GM23338 (cell line): ENCODE measurements around the gene PEPD. TPM values are rescaled to one million over a fixed set of nuclear protein-coding genes. Genes with fewer than 3 reads are reported as not detected.

Experiments
- ATAC-seq: fragments of 200-7000 bp; cut with Tn5 transposase; 3 replicates; pipeline ENCODE4 v1.9.1; 2020
- DNase-seq: peaks from one replicate; pipeline ENCODE4 v3.0.0-alpha.2; 2015; ENCODE audit warnings: low spot score
- H2AFZ ChIP-seq: fragments of 200-600 bp; sonication (generic); 2 replicates; pipeline ENCODE4 v1.8.0; 2016; ENCODE audit warnings: antibody characterized with exemption, mild to moderate bottlenecking, moderate library complexity
- H3F3A ChIP-seq: fragments of 200-600 bp; sonication (generic); replicated peaks from 2 replicates; pipeline ENCODE4 v1.8.0; 2017; ENCODE audit warnings: antibody characterized with exemption, mixed run types, low read depth
- H3K27ac ChIP-seq: fragments of 200-600 bp; sonication (generic); 2 replicates; pipeline ENCODE4 v1.6.1; 2016; ENCODE audit warnings: low read depth
- H3K27me3 ChIP-seq: fragments of 200-600 bp; sonication (generic); 2 replicates; pipeline ENCODE4 v1.8.0; 2016; ENCODE audit warnings: mild to moderate bottlenecking, mixed run types, moderate library complexity; ENCODE audit not compliant: insufficient read depth
- H3K36me3 ChIP-seq: fragments of 200-600 bp; sonication (generic); 2 replicates; pipeline ENCODE4 v1.8.0; 2016; ENCODE audit warnings: mild to moderate bottlenecking; ENCODE audit not compliant: insufficient read depth
- H3K4me1 ChIP-seq: fragments of 200-600 bp; sonication (generic); 2 replicates; pipeline ENCODE4 v1.8.0; 2016; ENCODE audit warnings: mild to moderate bottlenecking, moderate library complexity; ENCODE audit not compliant: insufficient read depth
- H3K4me2 ChIP-seq: fragments of 200-600 bp; sonication (generic); 2 replicates; pipeline ENCODE4 v1.7.1; 2017; ENCODE audit warnings: mixed run types
- H3K4me3 ChIP-seq: fragments of 200-600 bp; sonication (generic); 2 replicates; pipeline ENCODE4 v1.6.1; 2016; ENCODE audit warnings: mixed run types
- H3K79me2 ChIP-seq: fragments of 200-600 bp; sonication (generic); replicated peaks from 2 replicates; pipeline ENCODE4 v1.8.0; 2017; ENCODE audit warnings: mild to moderate bottlenecking; ENCODE audit not compliant: insufficient read depth
- H3K9me2 ChIP-seq: fragments of 200-600 bp; sonication (generic); 2 replicates; pipeline ENCODE4 v1.8.0; 2017; ENCODE audit not compliant: insufficient read depth
- H4K20me1 ChIP-seq: fragments of 200-600 bp; sonication (generic); replicated peaks from 2 replicates; pipeline ENCODE4 v1.8.0; 2017; ENCODE audit warnings: mild to moderate bottlenecking; ENCODE audit not compliant: insufficient read depth
- H3K27ac Mint-ChIP-seq: 2 replicates; pipeline ENCODE4 v1.8.0; 2020; ENCODE audit warnings: inconsistent platforms, mild to moderate bottlenecking, moderate library complexity, mixed read lengths
- H3K27me3 Mint-ChIP-seq: 3 replicates; pipeline ENCODE4 v1.8.0; 2022; ENCODE audit warnings: low read depth, mild to moderate bottlenecking, moderate library complexity, mixed read lengths, inconsistent platforms; ENCODE audit not compliant: insufficient read depth, poor library complexity
- H3K36me3 Mint-ChIP-seq: 3 replicates; pipeline ENCODE4 v1.8.0; 2021; ENCODE audit warnings: low read depth, mild to moderate bottlenecking, inconsistent platforms, moderate library complexity, mixed read lengths
- H3K4me1 Mint-ChIP-seq: 3 replicates; pipeline ENCODE4 v1.8.0; 2020; ENCODE audit warnings: mild to moderate bottlenecking, inconsistent platforms, mixed read lengths
- H3K4me3 Mint-ChIP-seq: 3 replicates; pipeline ENCODE4 v1.8.0; 2021; ENCODE audit warnings: moderate library complexity, mild to moderate bottlenecking, inconsistent platforms, mixed read lengths
- H3K9me3 Mint-ChIP-seq: 3 replicates; pipeline ENCODE4 v1.8.0; 2020; ENCODE audit warnings: moderate library complexity, mild to moderate bottlenecking, inconsistent platforms, mixed read lengths
- CREB1 ChIP-seq: fragments of 250-450 bp; sonication (Bioruptor Pico); IDR thresholded peaks from 2 replicates; pipeline ENCODE4 v1.5.0; 2020; ENCODE audit warnings: low read depth, mild to moderate bottlenecking, moderate library complexity
- ETS1 ChIP-seq: IDR thresholded peaks from 2 replicates; pipeline ENCODE4 v1.6.1; 2016; ENCODE audit warnings: antibody characterized with exemption
- EZH2 ChIP-seq: fragments of 200-600 bp; sonication (generic); IDR thresholded peaks from one replicate; pipeline ENCODE4 v1.8.0; 2017; ENCODE audit warnings: antibody characterized with exemption, mild to moderate bottlenecking, low read depth; ENCODE audit not compliant: unreplicated experiment
- EZH2phosphoT487 ChIP-seq: fragments of 200-600 bp; sonication (generic); IDR thresholded peaks from one replicate; pipeline ENCODE4 v1.8.1; 2018; ENCODE audit warnings: antibody characterized with exemption; ENCODE audit not compliant: unreplicated experiment
- NANOG ChIP-seq: IDR thresholded peaks from 2 replicates; pipeline ENCODE4 v1.6.1; 2016; ENCODE audit warnings: antibody characterized with exemption, borderline replicate concordance
- POLR2AphosphoS5 ChIP-seq: IDR thresholded peaks from 2 replicates; pipeline ENCODE4 v1.6.1; 2016; ENCODE audit warnings: antibody characterized with exemption, low read depth
- REST ChIP-seq: IDR thresholded peaks from one replicate; pipeline ENCODE4 v1.6.1; 2018; ENCODE audit warnings: antibody characterized with exemption; ENCODE audit not compliant: unreplicated experiment
- STAT1 ChIP-seq: IDR thresholded peaks from one replicate; pipeline ENCODE4 v1.6.1; 2016; ENCODE audit warnings: antibody characterized with exemption; ENCODE audit not compliant: unreplicated experiment
- ZNF114 ChIP-seq: fragments of 250-450 bp; sonication (Bioruptor Pico); IDR thresholded peaks from 2 replicates; pipeline ENCODE4 v1.5.0; 2020; ENCODE audit warnings: mild to moderate bottlenecking, moderate library complexity
- polyA plus RNA-seq: library from polyadenylated mRNA; unstranded; fragments of >200 nt; fragmentation: Nextera tagmentation; extraction: Ambion mirVana; gene quantifications from 2 replicates; pipeline ENCODE4 v1.2.1, GENCODE V29; 2016
- total RNA-seq: library from RNA; depleted of rRNA; stranded (reverse); fragments of >200 nt; shearing (Covaris generic); gene quantifications from 2 replicates; pipeline ENCODE4 v1.2.3, GENCODE V29; 2014
- TF ChIP-seq, protein P1 (sequence below): fragments of 250-450 bp; sonication (Bioruptor Pico); IDR thresholded peaks from 2 replicates; pipeline ENCODE4 v1.5.0; 2020; ENCODE audit warnings: mild to moderate bottlenecking, moderate library complexity
- TF ChIP-seq, protein P2 (sequence below), 2 experiments: fragments of 200-600 bp in 1 of 2; sonication (generic) in 1 of 2; conservative IDR thresholded peaks; 2 replicates each; pipeline versions ENCODE4 v1.5.1 to v1.6.1; 2016 to 2017; ENCODE audit warnings: antibody characterized with exemption in 2 of 2, low read depth in 2 of 2, mild to moderate bottlenecking in 2 of 2, moderate library complexity in 1 of 2

The PEPD gene
- total and polyA plus RNA-seq, 2 experiments from 2014 or later, result 81.7 to 89.2 TPM

- peaks cover 3% of the 10 kb centered on the region for H4K20me1 ChIP-seq
- H3K36me3 ChIP-seq, result no peaks in the 10 kb centered on the region; the same call in 1 of the 2 replicates
- Mint-ChIP-seq H3K36me3 (peaks cover 18% of the 10 kb centered on the region), H3K27ac (no peak overlapping the region), H3K27me3 (peaks cover 1% of the 10 kb centered on the region), H3K4me1 (peaks cover 6% of the 10 kb centered on the region; the same call in 1 of the 3 replicates), H3K4me3 (no peak overlapping the region), H3K9me3 (no peaks in the 10 kb centered on the region)
- H3K4me2 ChIP-seq, result no peak overlapping the region
- H3K79me2 ChIP-seq, result no peaks in the 10 kb centered on the region
- TF ChIP-seq POLR2AphosphoS5, result no peak
- TF ChIP-seq EZH2phosphoT487, result no peak
- TF ChIP-seq ETS1, result no peak
- TF ChIP-seq, protein P1, sequence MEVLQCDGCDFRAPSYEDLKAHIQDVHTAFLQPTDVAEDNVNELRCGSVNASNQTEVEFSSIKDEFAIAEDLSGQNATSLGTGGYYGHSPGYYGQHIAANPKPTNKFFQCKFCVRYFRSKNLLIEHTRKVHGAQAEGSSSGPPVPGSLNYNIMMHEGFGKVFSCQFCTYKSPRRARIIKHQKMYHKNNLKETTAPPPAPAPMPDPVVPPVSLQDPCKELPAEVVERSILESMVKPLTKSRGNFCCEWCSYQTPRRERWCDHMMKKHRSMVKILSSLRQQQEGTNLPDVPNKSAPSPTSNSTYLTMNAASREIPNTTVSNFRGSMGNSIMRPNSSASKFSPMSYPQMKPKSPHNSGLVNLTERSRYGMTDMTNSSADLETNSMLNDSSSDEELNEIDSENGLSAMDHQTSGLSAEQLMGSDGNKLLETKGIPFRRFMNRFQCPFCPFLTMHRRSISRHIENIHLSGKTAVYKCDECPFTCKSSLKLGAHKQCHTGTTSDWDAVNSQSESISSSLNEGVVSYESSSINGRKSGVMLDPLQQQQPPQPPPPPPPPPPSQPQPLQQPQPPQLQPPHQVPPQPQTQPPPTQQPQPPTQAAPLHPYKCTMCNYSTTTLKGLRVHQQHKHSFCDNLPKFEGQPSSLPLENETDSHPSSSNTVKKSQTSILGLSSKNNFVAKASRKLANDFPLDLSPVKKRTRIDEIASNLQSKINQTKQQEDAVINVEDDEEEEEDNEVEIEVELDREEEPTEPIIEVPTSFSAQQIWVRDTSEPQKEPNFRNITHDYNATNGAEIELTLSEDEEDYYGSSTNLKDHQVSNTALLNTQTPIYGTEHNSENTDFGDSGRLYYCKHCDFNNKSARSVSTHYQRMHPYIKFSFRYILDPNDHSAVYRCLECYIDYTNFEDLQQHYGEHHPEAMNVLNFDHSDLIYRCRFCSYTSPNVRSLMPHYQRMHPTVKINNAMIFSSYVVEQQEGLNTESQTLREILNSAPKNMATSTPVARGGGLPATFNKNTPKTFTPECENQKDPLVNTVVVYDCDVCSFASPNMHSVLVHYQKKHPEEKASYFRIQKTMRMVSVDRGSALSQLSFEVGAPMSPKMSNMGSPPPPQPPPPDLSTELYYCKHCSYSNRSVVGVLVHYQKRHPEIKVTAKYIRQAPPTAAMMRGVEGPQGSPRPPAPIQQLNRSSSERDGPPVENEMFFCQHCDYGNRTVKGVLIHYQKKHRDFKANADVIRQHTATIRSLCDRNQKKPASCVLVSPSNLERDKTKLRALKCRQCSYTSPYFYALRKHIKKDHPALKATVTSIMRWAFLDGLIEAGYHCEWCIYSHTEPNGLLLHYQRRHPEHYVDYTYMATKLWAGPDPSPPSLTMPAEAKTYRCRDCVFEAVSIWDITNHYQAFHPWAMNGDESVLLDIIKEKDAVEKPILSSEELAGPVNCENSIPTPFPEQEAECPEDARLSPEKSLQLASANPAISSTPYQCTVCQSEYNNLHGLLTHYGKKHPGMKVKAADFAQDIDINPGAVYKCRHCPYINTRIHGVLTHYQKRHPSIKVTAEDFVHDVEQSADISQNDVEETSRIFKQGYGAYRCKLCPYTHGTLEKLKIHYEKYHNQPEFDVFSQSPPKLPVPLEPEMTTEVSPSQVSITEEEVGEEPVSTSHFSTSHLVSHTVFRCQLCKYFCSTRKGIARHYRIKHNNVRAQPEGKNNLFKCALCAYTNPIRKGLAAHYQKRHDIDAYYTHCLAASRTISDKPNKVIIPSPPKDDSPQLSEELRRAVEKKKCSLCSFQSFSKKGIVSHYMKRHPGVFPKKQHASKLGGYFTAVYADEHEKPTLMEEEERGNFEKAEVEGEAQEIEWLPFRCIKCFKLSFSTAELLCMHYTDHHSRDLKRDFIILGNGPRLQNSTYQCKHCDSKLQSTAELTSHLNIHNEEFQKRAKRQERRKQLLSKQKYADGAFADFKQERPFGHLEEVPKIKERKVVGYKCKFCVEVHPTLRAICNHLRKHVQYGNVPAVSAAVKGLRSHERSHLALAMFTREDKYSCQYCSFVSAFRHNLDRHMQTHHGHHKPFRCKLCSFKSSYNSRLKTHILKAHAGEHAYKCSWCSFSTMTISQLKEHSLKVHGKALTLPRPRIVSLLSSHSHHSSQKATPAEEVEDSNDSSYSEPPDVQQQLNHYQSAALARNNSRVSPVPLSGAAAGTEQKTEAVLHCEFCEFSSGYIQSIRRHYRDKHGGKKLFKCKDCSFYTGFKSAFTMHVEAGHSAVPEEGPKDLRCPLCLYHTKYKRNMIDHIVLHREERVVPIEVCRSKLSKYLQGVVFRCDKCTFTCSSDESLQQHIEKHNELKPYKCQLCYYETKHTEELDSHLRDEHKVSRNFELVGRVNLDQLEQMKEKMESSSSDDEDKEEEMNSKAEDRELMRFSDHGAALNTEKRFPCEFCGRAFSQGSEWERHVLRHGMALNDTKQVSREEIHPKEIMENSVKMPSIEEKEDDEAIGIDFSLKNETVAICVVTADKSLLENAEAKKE, result no peak
- TF ChIP-seq STAT1, result no peak
- no peak for TF ChIP-seq EZH2
- TF ChIP-seq, protein P2, sequence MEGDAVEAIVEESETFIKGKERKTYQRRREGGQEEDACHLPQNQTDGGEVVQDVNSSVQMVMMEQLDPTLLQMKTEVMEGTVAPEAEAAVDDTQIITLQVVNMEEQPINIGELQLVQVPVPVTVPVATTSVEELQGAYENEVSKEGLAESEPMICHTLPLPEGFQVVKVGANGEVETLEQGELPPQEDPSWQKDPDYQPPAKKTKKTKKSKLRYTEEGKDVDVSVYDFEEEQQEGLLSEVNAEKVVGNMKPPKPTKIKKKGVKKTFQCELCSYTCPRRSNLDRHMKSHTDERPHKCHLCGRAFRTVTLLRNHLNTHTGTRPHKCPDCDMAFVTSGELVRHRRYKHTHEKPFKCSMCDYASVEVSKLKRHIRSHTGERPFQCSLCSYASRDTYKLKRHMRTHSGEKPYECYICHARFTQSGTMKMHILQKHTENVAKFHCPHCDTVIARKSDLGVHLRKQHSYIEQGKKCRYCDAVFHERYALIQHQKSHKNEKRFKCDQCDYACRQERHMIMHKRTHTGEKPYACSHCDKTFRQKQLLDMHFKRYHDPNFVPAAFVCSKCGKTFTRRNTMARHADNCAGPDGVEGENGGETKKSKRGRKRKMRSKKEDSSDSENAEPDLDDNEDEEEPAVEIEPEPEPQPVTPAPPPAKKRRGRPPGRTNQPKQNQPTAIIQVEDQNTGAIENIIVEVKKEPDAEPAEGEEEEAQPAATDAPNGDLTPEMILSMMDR (conservative IDR thresholded peaks at IDR 0.05; ENCODE audit: low read depth in 2 of 2), result no peak
- no peak for TF ChIP-seq REST
- TF ChIP-seq CREB1, result no peak
- no peak for TF ChIP-seq ZNF114
- TF ChIP-seq NANOG, result no peak
- H2AFZ ChIP-seq, result no peak overlapping the region
- H3F3A ChIP-seq, result no peaks in the 10 kb centered on the region
- DNase-seq, result no peak
- no peak for ATAC-seq
- no peak overlapping the region for H3K4me3 ChIP-seq
- H3K27ac ChIP-seq, result no peak overlapping the region
- H3K27me3 ChIP-seq, result no peaks in the 10 kb centered on the region
- H3K4me1 ChIP-seq, result no peaks in the 10 kb centered on the region
- no peaks in the 10 kb centered on the region for H3K9me2 ChIP-seq
These were observed 47.8 kb downstream of the PEPD start for GRCh38 chr19:33473653-33474305.
